BJ (cell line): ENCODE data around the gene CCL22. TPM values are rescaled to one million over a fixed set of nuclear protein-coding genes. Genes with fewer than 3 reads are reported as not detected.

Experiments used
- CTCF ChIA-PET: fragments of 350-600 bp; formaldehyde crosslinking; extraction: SDS; loops from one replicate; lab custom pipeline; 2021; ENCODE audit warnings: antibody characterized with exemption, inconsistent platforms; lab: Yijun Ruan, JAX
- POLR2A ChIA-PET: fragments of 300-600 bp; sonication (Branson Sonifier 250); formaldehyde crosslinking; extraction: SDS; loops from one replicate; lab custom pipeline; 2021; ENCODE audit warnings: antibody characterized with exemption; lab: Charles Lee
- DNase-seq: peaks from one replicate; pipeline ENCODE4 v3.0.0-alpha.2; 2011; ENCODE audit warnings: low read depth
- H3K27me3 ChIP-seq: 2 replicates; pipeline ENCODE4 v1.6.0; 2011; ENCODE audit warnings: low read length; ENCODE audit not compliant: control insufficient read depth, insufficient read depth
- H3K36me3 ChIP-seq: 2 replicates; pipeline ENCODE4 v1.5.1; 2011; ENCODE audit warnings: low read length; ENCODE audit not compliant: control insufficient read depth, insufficient read depth
- H3K4me3 ChIP-seq: 2 replicates; pipeline ENCODE4 v1.5.1; 2011; ENCODE audit warnings: low read depth, mild to moderate bottlenecking, control low read depth, low read length
- polyA plus RNA-seq: library from polyadenylated mRNA; depleted of rRNA; stranded (reverse); fragments of >200 nt; gene quantifications from 2 replicates; pipeline ENCODE4 v1.2.3, GENCODE V29; 2011
- TF ChIP-seq, protein P1 (sequence below): IDR thresholded peaks from 2 replicates; pipeline ENCODE4 v1.5.1; 2011; ENCODE audit warnings: low read depth, mild to moderate bottlenecking, control low read depth, inconsistent platforms, low read length, moderate library complexity; ENCODE audit not compliant: insufficient read depth

Gene CCL22
- polyA plus RNA-seq, 1 experiment = not detected

DNA sequence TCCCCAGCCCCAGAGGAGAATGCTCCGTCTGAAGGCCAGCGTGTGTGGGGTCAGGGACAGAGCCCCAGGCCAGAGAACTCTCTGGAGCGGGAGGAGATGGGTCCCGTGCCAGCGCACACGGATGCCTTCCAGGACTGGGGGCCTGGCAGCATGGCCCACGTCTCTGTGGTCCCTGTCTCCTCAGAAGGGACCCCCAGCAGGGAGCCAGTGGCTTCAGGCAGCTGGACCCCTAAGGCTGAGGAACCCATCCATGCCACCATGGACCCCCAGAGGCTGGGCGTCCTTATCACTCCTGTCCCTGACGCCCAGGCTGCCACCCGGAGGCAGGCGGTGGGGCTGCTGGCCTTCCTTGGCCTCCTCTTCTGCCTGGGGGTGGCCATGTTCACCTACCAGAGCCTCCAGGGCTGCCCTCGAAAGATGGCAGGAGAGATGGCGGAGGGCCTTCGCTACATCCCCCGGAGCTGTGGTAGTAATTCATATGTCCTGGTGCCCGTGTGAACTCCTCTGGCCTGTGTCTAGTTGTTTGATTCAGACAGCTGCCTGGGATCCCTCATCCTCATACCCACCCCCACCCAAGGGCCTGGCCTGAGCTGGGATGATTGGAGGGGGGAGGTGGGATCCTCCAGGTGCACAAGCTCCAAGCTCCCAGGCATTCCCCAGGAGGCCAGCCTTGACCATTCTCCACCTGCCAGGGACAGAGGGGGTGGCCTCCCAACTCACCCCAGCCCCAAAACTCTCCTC lies 24.1 kb downstream of the CCL22 start:
- H3K27me3 ChIP-seq = peaks cover 15% of the 10 kb centered on the region
- DNase-seq = no peak
- no peaks in the 10 kb centered on the region for H3K36me3 ChIP-seq
- no peak overlapping the region for H3K4me3 ChIP-seq
- TF ChIP-seq, protein P1, sequence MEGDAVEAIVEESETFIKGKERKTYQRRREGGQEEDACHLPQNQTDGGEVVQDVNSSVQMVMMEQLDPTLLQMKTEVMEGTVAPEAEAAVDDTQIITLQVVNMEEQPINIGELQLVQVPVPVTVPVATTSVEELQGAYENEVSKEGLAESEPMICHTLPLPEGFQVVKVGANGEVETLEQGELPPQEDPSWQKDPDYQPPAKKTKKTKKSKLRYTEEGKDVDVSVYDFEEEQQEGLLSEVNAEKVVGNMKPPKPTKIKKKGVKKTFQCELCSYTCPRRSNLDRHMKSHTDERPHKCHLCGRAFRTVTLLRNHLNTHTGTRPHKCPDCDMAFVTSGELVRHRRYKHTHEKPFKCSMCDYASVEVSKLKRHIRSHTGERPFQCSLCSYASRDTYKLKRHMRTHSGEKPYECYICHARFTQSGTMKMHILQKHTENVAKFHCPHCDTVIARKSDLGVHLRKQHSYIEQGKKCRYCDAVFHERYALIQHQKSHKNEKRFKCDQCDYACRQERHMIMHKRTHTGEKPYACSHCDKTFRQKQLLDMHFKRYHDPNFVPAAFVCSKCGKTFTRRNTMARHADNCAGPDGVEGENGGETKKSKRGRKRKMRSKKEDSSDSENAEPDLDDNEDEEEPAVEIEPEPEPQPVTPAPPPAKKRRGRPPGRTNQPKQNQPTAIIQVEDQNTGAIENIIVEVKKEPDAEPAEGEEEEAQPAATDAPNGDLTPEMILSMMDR = no peak
- POLR2A ChIA-PET = no interaction called here
- CTCF ChIA-PET = no interaction called here

DNA sequence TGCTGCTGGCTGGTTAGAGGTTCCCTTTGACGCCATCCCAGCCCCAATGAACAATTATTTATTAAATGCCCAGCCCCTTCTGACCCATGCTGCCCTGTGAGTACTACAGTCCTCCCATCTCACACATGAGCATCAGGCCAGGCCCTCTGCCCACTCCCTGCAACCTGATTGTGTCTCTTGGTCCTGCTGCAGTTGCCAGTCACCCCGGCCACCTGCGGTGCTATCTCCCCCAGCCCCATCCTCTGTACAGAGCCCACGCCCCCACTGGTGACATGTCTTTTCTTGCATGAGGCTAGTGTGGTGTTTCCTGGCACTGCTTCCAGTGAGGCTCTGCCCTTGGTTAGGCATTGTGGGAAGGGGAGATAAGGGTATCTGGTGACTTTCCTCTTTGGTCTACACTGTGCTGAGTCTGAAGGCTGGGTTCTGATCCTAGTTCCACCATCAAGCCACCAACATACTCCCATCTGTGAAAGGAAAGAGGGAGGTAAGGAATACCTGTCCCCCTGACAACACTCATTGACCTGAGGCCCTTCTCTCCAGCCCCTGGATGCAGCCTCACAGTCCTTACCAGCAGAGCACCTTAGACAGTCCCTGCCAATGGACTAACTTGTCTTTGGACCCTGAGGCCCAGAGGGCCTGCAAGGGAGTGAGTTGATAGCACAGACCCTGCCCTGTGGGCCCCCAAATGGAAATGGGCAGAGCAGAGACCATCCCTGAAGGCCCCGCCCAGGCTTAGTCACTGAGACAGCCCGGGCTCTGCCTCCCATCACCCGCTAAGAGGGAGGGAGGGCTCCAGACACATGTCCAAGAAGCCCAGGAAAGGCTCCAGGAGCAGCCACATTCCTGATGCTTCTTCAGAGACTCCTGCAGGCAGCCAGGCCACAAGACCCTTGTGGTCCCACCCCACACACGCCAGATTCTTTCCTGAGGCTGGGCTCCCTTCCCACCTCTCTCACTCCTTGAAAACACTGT lies 25.0 kb downstream of the CCL22 start:
- Histone ChIP-seq H3K36me3 (no peaks in the 10 kb centered on the region), H3K27me3 (peaks cover 17% of the 10 kb centered on the region), H3K4me3 (no peak overlapping the region)
- ChIA-PET POLR2A (no interaction called here), CTCF (no interaction called here)
- no peak for DNase-seq
- TF ChIP-seq, protein P1 = no peak

DNA sequence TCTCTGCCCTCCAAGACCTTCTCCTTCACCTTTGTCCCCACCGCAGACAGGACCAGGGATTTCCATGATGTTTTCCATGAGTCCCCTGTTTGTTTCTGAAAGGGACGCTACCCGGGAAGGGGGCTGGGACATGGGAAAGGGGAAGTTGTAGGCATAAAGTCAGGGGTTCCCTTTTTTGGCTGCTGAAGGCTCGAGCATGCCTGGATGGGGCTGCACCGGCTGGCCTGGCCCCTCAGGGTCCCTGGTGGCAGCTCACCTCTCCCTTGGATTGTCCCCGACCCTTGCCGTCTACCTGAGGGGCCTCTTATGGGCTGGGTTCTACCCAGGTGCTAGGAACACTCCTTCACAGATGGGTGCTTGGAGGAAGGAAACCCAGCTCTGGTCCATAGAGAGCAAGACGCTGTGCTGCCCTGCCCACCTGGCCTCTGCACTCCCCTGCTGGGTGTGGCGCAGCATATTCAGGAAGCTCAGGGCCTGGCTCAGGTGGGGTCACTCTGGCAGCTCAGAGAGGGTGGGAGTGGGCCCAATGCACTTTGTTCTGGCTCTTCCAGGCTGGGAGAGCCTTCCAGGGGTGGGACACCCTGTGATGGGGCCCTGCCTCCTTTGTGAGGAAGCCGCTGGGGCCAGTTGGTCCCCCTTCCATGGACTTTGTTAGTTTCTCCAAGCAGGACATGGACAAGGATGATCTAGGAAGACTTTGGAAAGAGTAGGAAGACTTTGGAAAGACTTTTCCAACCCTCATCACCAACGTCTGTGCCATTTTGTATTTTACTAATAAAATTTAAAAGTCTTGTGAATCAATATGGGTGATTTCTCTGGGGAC lies 25.9 kb downstream of the CCL22 start:
- ChIA-PET CTCF (no interaction called here), POLR2A (no interaction called here)
- Histone ChIP-seq H3K4me3 (no peak overlapping the region), H3K36me3 (no peaks in the 10 kb centered on the region), H3K27me3 (peaks cover 17% of the 10 kb centered on the region)
- TF ChIP-seq, protein P1 = no peak
- no peak for DNase-seq

DNA sequence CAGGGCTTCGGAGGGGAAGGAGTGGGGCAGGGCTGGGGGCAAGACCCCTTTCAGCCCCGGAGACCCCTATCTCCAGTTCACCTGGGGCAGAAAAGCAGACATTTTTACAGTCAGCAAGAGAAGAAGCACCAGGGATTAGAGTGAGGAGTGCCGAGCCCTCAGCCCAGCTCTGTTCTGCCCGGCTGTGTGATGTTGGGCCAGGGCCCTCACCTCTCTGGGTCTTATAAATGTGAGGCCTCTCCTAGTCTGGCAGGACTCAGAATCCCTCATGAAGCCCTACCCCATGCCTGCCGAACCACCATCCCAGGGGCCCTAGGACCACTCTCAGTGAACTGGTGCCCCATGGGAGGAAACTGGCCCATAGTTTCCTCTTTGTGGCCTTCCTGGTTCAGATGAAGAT lies 26.5 kb downstream of the CCL22 start:
- Histone ChIP-seq H3K4me3 (no peak overlapping the region), H3K36me3 (no peaks in the 10 kb centered on the region), H3K27me3 (peaks cover 17% of the 10 kb centered on the region)
- TF ChIP-seq, protein P1 = no peak
- POLR2A ChIA-PET = no interaction called here
- DNase-seq = no peak
- CTCF ChIA-PET = no interaction called here
